Activated CD4-positive, alpha-beta T cell treated with anti-CD3 and anti-CD28 coated beads for 36 hours (primary cell): Measurements from ENCODE around the gene SPHK1. TPM values are rescaled to one million over a fixed set of nuclear protein-coding genes. Genes with fewer than 3 reads are reported as not detected.

Experiments
- ATAC-seq: fragments of 200-7000 bp; cut with Tn5 transposase; one replicate; pipeline ENCODE4 v1.10.0; 2021; ENCODE audit warnings: mild to moderate bottlenecking, moderate library complexity
- CTCF ChIA-PET: fragments of 350-600 bp; sonication (Branson Sonifier 250); formaldehyde crosslinking; loops from one replicate; lab custom pipeline; 2021; ENCODE audit warnings: antibody characterized with exemption; lab: Charles Lee
- POLR2A ChIA-PET: fragments of 350-600 bp; sonication (Branson Sonifier 250); formaldehyde crosslinking; loops from one replicate; lab custom pipeline; 2021; ENCODE audit warnings: antibody characterized with exemption, inconsistent platforms; lab: Charles Lee
- DNase-seq: peaks from one replicate; pipeline ENCODE4 v3.0.0-alpha.2; 2020
- H3K27ac Mint-ChIP-seq: one replicate; pipeline ENCODE4 v1.8.0; 2021; ENCODE audit warnings: mixed read lengths
- H3K27me3 Mint-ChIP-seq: one replicate; pipeline ENCODE4 v1.8.0; 2021; ENCODE audit warnings: mixed read lengths
- H3K36me3 Mint-ChIP-seq: one replicate; pipeline ENCODE4 v1.8.0; 2021; ENCODE audit warnings: low read depth, mixed read lengths
- H3K4me1 Mint-ChIP-seq: one replicate; pipeline ENCODE4 v1.8.0; 2021; ENCODE audit warnings: mixed read lengths
- H3K4me3 Mint-ChIP-seq: one replicate; pipeline ENCODE4 v1.8.0; 2021; ENCODE audit warnings: mild to moderate bottlenecking, moderate library complexity, mixed read lengths
- H3K9me3 Mint-ChIP-seq: one replicate; pipeline ENCODE4 v1.8.0; 2021; ENCODE audit warnings: low read depth, mixed read lengths
- intact Hi-C, 2 experiments: fragments of 100-400 bp; cut with DNase I in 1 of 2; cut with micrococcal nuclease in 1 of 2; formaldehyde crosslinking; loops; one replicate each; pipeline versions ENCODE4 v1.14.2 to v1.15.1; 2022 to 2024; cut with DNase I, micrococcal nuclease
- total RNA-seq, 2 experiments: library from RNA; stranded (reverse); gene quantifications; one replicate each; pipeline ENCODE4 v1.2.3, GENCODE V29; 2021

The SPHK1 gene
- total RNA-seq, 2 experiments from 2014 or later, result 7.4 to 11.7 TPM

DNA sequence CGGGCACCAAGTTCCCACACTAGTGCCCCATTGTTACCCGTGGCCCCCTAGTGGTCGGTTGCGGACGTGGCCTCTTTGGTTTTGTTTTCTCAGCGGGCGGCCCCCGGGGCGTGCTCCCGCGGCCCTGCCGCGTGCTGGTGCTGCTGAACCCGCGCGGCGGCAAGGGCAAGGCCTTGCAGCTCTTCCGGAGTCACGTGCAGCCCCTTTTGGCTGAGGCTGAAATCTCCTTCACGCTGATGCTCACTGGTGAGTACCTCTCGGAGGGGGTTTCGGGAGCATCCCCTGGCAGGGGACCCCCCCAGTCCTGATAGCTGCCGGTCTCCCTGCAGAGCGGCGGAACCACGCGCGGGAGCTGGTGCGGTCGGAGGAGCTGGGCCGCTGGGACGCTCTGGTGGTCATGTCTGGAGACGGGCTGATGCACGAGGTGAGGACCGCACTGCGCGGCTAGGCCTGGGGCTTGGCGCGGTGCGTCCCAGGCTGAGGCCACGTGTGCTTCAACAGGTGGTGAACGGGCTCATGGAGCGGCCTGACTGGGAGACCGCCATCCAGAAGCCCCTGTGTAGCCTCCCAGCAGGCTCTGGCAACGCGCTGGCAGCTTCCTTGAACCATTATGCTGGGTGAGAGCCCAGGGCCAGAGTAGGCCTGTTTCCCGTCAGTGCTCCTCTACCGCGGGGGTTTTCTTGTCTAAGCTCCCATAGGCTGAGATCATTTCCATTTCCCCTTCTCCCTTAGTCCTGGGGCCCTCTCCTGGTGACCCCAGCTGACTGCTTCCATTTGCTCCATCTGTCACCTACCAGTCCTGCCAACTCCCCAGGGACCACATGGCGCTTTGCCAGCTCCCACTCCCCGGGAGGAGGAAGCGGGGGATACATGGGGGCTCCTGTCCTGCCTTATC, 1.7 kb downstream of the SPHK1 start:
- Mint-ChIP-seq H3K27ac (no peak overlapping the region), H3K36me3 (peaks cover 4% of the 10 kb centered on the region), H3K4me1 (peaks cover 12% of the 10 kb centered on the region), H3K9me3 (no peaks in the 10 kb centered on the region), H3K27me3 (no peaks in the 10 kb centered on the region), H3K4me3 (peak overlapping the region; percentile 55)
- intact Hi-C loops, result loop anchor here (1.0 to 10.0 kb wide), 7 partner anchors 31 to 601 kb away; partner anchors contain the start of genes ACOX1 (in 1 of the 2), MRPL38 (in 1 of the 2), TEN1 (in 1 of the 2) and TRIM65 (in 1 of the 2)
- CTCF ChIA-PET, result interaction anchor here (0.7 to 5.4 kb wide), 16 partner anchors 7 to 526 kb away, joined by 3 to 43 read pairs (median 5); partner anchors contain the start of gene PRPSAP1
- POLR2A ChIA-PET, result interaction anchor here (0.5 to 1.3 kb wide), 6 partner anchors 13 to 177 kb away, joined by 3 to 9 read pairs (median 4); no protein-coding TSS in a partner anchor
- peak; percentile 28 for ATAC-seq
- peak; percentile 92 for DNase-seq

DNA sequence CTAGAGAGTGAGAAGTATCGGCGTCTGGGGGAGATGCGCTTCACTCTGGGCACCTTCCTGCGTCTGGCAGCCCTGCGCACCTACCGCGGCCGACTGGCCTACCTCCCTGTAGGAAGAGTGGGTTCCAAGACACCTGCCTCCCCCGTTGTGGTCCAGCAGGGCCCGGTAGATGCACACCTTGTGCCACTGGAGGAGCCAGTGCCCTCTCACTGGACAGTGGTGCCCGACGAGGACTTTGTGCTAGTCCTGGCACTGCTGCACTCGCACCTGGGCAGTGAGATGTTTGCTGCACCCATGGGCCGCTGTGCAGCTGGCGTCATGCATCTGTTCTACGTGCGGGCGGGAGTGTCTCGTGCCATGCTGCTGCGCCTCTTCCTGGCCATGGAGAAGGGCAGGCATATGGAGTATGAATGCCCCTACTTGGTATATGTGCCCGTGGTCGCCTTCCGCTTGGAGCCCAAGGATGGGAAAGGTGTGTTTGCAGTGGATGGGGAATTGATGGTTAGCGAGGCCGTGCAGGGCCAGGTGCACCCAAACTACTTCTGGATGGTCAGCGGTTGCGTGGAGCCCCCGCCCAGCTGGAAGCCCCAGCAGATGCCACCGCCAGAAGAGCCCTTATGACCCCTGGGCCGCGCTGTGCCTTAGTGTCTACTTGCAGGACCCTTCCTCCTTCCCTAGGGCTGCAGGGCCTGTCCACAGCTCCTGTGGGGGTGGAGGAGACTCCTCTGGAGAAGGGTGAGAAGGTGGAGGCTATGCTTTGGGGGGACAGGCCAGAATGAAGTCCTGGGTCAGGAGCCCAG, 2.8 kb downstream of the SPHK1 start:
- Mint-ChIP-seq H3K27me3 (no peaks in the 10 kb centered on the region), H3K4me3 (peak overlapping the region; percentile 54), H3K27ac (no peak overlapping the region), H3K4me1 (peaks cover 12% of the 10 kb centered on the region), H3K36me3 (peaks cover 4% of the 10 kb centered on the region), H3K9me3 (no peaks in the 10 kb centered on the region)
- DNase-seq (no peak), ATAC-seq (no peak)
- ChIA-PET CTCF (interaction anchor here (0.6 to 5.4 kb wide), 6 partner anchors 10 to 85 kb away, joined by 3 to 43 read pairs (median 6); partner anchors contain the start of gene PRPSAP1), POLR2A (interaction anchor here (0.6 kb wide), 1 partner anchor 34 kb away, joined by 5 read pairs; no protein-coding TSS in a partner anchor)
- intact Hi-C loops, result loop anchor here in 1 of 2 experiments (10.0 kb wide), 1 partner anchor 602 kb away; the partner anchor contains the start of gene UNK

GRCh38 chr17:76388966-76389888, 4.8 kb downstream of the SPHK1 start:
- no peak for DNase-seq
- ChIA-PET POLR2A (interaction anchor here (0.6 kb wide), 1 partner anchor 60 kb away, joined by 6 read pairs; no protein-coding TSS in a partner anchor), CTCF (interaction anchor here (0.7 to 1.7 kb wide), 7 partner anchors 9 to 434 kb away, joined by 3 to 5 read pairs (median 3); no protein-coding TSS in a partner anchor)
- Mint-ChIP-seq H3K9me3 (no peaks in the 10 kb centered on the region), H3K27ac (no peak overlapping the region), H3K4me3 (no peak overlapping the region), H3K4me1 (peaks cover 8% of the 10 kb centered on the region), H3K27me3 (no peaks in the 10 kb centered on the region), H3K36me3 (peaks cover 10% of the 10 kb centered on the region)
- intact Hi-C loops, result loop anchor here in 1 of 2 experiments (10.0 kb wide), 1 partner anchor 604 kb away; the partner anchor contains the start of gene UNK
- ATAC-seq, result no peak

DNA sequence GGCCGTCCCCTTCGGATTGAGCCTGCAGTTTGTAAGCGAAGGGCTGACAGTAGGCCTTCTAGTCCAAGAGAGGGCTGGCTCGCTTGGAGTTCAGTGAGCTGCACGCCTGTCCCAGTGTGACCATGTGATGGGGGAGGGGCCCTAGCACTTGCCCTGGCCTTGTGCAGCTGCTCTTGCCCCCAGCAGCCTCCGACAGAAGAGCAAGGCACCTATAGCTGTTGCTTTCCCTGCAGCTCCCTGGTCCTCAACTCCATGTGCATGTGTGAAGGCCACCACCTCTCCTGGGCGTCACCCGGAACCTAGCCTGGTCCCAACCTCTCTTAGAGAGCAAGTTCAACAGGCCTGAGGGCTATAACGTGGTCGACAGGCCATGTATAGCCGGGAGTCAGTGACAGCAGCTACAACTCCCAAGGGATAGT, 5.6 kb downstream of the SPHK1 start:
- ATAC-seq (no peak), DNase-seq (no peak)
- Mint-ChIP-seq H3K4me1 (peaks cover 8% of the 10 kb centered on the region), H3K27ac (no peak overlapping the region), H3K9me3 (no peaks in the 10 kb centered on the region), H3K4me3 (no peak overlapping the region), H3K36me3 (peaks cover 10% of the 10 kb centered on the region), H3K27me3 (no peaks in the 10 kb centered on the region)
- intact Hi-C loops, result no loop called here
- CTCF ChIA-PET, result interaction anchor here (0.8 to 1.7 kb wide), 8 partner anchors 9 to 356 kb away, joined by 3 to 5 read pairs (median 3); no protein-coding TSS in a partner anchor
- POLR2A ChIA-PET, result no interaction called here

DNA sequence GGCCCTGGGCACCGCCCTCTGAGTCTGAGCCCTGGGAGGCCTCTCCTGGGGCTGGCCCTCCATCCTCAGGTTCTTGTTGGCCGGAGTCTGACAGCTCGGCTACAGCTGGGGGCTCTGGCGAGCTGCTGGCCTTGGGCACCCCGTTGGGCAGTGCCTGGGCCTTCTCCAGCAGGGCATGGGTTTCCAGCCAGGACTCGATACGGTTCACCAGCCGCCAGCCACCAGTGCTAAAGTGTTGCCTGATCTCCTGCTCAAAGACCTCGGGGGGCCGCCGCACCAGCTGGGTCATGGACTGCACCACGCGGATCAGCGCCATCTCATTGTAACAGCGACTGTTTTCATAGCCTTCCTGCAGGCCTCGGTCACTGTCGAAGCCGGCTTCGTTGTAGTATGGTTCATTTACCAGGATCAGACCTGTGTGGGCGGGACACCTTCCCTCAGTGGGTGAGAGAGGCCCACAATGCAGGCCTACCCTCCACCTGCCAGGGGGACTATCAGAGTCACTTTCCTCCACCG, 6.8 kb downstream of the SPHK1 start:
- ATAC-seq (no peak), DNase-seq (no peak)
- ChIA-PET CTCF (no interaction called here), POLR2A (interaction anchor here (0.5 kb wide), 1 partner anchor 289 kb away, joined by 6 read pairs; no protein-coding TSS in a partner anchor)
- Mint-ChIP-seq H3K27me3 (no peaks in the 10 kb centered on the region), H3K4me3 (no peak overlapping the region), H3K4me1 (peaks cover 5% of the 10 kb centered on the region), H3K27ac (no peak overlapping the region), H3K9me3 (no peaks in the 10 kb centered on the region), H3K36me3 (peaks cover 12% of the 10 kb centered on the region)
- intact Hi-C loops, result no loop called here

- H3K9me3 Mint-ChIP-seq, result no peaks in the 10 kb centered on the region
- intact Hi-C loops, result no loop called here
- no peak overlapping the region for H3K4me3 Mint-ChIP-seq
- no peak for DNase-seq
- ChIA-PET CTCF (interaction anchor here (0.6 to 1.7 kb wide), 4 partner anchors 9 to 121 kb away, joined by 4 to 7 read pairs (median 4); no protein-coding TSS in a partner anchor), POLR2A (no interaction called here)
- H3K27me3 Mint-ChIP-seq, result no peaks in the 10 kb centered on the region
- ATAC-seq, result no peak
- peaks cover 29% of the 10 kb centered on the region for H3K36me3 Mint-ChIP-seq
- no peaks in the 10 kb centered on the region for H3K4me1 Mint-ChIP-seq
- no peak overlapping the region for H3K27ac Mint-ChIP-seq
These were observed 9.8 kb downstream of the SPHK1 start for GRCh38 chr17:76394166-76394565.

DNA sequence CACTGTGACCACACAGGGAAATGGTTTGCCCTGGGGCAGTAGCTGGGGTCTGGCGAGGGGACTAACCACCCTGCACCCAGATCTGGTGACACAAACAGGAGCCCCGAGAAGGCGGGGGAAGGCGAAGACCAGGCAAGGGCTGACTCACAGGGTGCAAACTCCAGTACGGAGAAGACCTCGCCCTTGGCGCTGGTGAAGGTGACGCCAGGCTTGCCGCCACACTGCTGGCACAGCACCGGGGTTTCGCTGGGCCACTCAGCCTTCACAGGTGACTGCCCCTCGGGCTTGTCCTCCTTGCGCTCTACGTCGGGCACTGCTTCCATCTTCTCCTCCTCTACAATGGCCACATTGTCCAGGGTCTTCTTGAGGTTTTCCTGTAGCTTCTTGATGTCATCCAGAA, 11.6 kb downstream of the SPHK1 start:
- ChIA-PET POLR2A (no interaction called here), CTCF (interaction anchor here (0.6 to 4.4 kb wide), 5 partner anchors 11 to 94 kb away, joined by 3 to 89 read pairs (median 19); partner anchors contain the start of genes PRPSAP1 and SPHK1)
- no peak overlapping the region for H3K27ac Mint-ChIP-seq
- DNase-seq (no peak), ATAC-seq (no peak)
- H3K27me3 Mint-ChIP-seq, result no peaks in the 10 kb centered on the region
- intact Hi-C loops, result no loop called here
- no peaks in the 10 kb centered on the region for H3K9me3 Mint-ChIP-seq
- H3K4me1 Mint-ChIP-seq, result no peaks in the 10 kb centered on the region
- H3K36me3 Mint-ChIP-seq, result peaks cover 36% of the 10 kb centered on the region
- no peak overlapping the region for H3K4me3 Mint-ChIP-seq

DNA sequence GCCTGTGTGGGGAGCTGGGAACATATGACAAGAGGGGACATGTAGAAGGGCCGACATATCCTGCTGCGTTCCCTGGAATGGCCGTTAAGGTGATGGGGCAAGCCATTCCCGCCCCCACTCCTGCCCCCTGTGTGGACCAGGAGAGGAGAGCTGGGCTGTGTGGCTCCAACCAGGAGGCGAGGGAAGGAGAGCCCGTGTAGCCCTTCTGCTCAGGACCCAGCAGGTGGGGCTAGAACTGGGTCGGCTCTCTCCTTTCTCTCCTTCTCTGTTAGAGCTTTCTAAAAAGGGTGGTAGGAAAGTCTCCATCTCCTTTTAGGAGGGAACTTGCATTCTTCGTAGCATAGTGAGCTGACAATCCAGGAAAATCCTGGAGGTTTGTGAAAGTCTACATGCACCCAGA, 12.8 kb downstream of the SPHK1 start:
- CTCF ChIA-PET, result interaction anchor here (0.6 to 4.4 kb wide), 33 partner anchors 9 to 478 kb away, joined by 3 to 89 read pairs (median 5); partner anchors contain the start of genes PRPSAP1, QRICH2 and SPHK1
- H3K4me3 Mint-ChIP-seq, result no peak overlapping the region
- ATAC-seq (no peak), DNase-seq (no peak)
- H3K9me3 Mint-ChIP-seq, result no peaks in the 10 kb centered on the region
- H3K27me3 Mint-ChIP-seq, result no peaks in the 10 kb centered on the region
- POLR2A ChIA-PET, result interaction anchor here (0.7 kb wide), 1 partner anchor 169 kb away, joined by 3 read pairs; no protein-coding TSS in a partner anchor
- intact Hi-C loops, result no loop called here
- no peaks in the 10 kb centered on the region for H3K4me1 Mint-ChIP-seq
- peaks cover 44% of the 10 kb centered on the region for H3K36me3 Mint-ChIP-seq
- H3K27ac Mint-ChIP-seq, result no peak overlapping the region

GRCh38 chr17:76397687-76398522, 13.5 kb downstream of the SPHK1 start:
- peak; percentile 92 for ATAC-seq
- CTCF ChIA-PET, result interaction anchor here (0.6 to 4.4 kb wide), 58 partner anchors 8 to 436 kb away, joined by 3 to 89 read pairs (median 4); partner anchors contain the start of genes CDK3, PRPSAP1, QRICH2 and SPHK1
- POLR2A ChIA-PET, result interaction anchor here (0.7 kb wide), 1 partner anchor 168 kb away, joined by 3 read pairs; no protein-coding TSS in a partner anchor
- no peaks in the 10 kb centered on the region for H3K27me3 Mint-ChIP-seq
- peak; percentile 92 for DNase-seq
- H3K36me3 Mint-ChIP-seq, result peaks cover 47% of the 10 kb centered on the region
- H3K9me3 Mint-ChIP-seq, result no peaks in the 10 kb centered on the region
- intact Hi-C loops, result loop anchor here (1.0 kb wide), 1 partner anchor 95 kb away; no protein-coding TSS in a partner anchor
- no peaks in the 10 kb centered on the region for H3K4me1 Mint-ChIP-seq
- H3K27ac Mint-ChIP-seq, result no peak overlapping the region
- no peak overlapping the region for H3K4me3 Mint-ChIP-seq
